ENCODE results near the gene CERCAM.

DNA sequence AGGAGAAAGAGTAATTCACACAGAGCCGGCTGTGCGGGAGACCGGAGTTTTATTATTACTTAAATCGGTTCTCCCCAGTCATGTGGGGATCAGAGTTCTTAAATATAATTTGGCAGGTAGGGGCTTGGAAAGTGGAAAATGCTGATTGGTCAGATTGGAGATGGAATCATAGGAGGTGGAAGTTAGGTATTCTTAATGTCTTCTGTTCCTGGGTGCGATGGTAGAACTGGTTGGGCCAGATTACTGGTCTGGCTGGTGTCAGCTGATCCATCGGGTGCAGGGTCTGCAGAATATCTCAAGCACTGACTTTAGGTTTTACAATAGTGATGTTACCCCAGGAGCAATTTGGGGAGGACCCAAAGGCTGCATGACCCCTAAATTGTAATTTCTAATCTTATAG is 4.6 kb upstream of the CERCAM start:
- TF ChIP-seq EZH2 (IDR thresholded peaks at IDR 0.05): no peak
- TF ChIP-seq POLR2AphosphoS5 (IDR thresholded peaks at IDR 0.05; ENCODE audit: borderline replicate concordance, low read depth, low read length): no peak

All from SK-N-MC (cell line).